Peyer's patch (tissue), 4 donors: ENCODE measurements around the gene FNBP1.

Experiments
- CTCF ChIP-seq, 6 experiments: fragments of 450-650 bp in 4 of 6; fragments of 200-600 bp in 2 of 6; sonication (generic) in 1 of 6; IDR thresholded peaks; one replicate each; pipeline ENCODE4 v1.5.1; 2017 to 2019; ENCODE audit warnings: antibody characterized with exemption in 6 of 6, mild to moderate bottlenecking in 3 of 6, moderate library complexity in 1 of 6
- POLR2A ChIP-seq, 2 donors: fragments of 450-650 bp; IDR thresholded peaks; one replicate each; pipeline ENCODE4 v1.5.1; 2017; ENCODE audit warnings: antibody characterized with exemption in 2 of 2, mild to moderate bottlenecking in 2 of 2, moderate library complexity in 2 of 2

- TF ChIP-seq CTCF (IDR thresholded peaks at IDR 0.05) = no peak
- no peak for TF ChIP-seq POLR2A (IDR thresholded peaks at IDR 0.05)
These were observed 8.4 kb downstream of the FNBP1 start for GRCh38 chr9:130034570-130034969.
